Thoracic aorta (tissue), 2 donors: ENCODE measurements around the gene CTNNAL1. TPM values are rescaled to one million over a fixed set of nuclear protein-coding genes. Genes with fewer than 3 reads are reported as not detected.
A peak's percentile ranks its signal among the peaks of the same experiment; 100 is the strongest.

Experiments
- ATAC-seq: fragments of 150-250 bp; one replicate; pipeline ENCODE4 v1.8.0; 2017; ENCODE audit warnings: low read depth; ENCODE audit not compliant: insufficient number of reproducible peaks, low FRiP score
- DNase-seq: peaks from one replicate; pipeline ENCODE4 v3.0.0-alpha.2; 2020; ENCODE audit warnings: low spot score
- H3K27ac ChIP-seq, 2 donors: fragments of 200-600 bp; sonication (generic); 1 replicate in 1 of 2; 2 replicates in 1 of 2; pipeline ENCODE4 v1.5.1; 2016; ENCODE audit warnings: mild to moderate bottlenecking in 2 of 2, moderate library complexity in 2 of 2
- H3K27me3 ChIP-seq: fragments of 200-600 bp; sonication (generic); replicated peaks from 2 replicates; pipeline ENCODE4 v1.6.0; 2016; ENCODE audit warnings: mild to moderate bottlenecking; ENCODE audit not compliant: insufficient read depth
- H3K36me3 ChIP-seq: fragments of 200-600 bp; sonication (generic); one replicate; pipeline ENCODE4 v1.5.1; 2016
- H3K4me1 ChIP-seq, 2 donors: fragments of 200-600 bp; sonication (generic); 1 replicate in 1 of 2; 2 replicates in 1 of 2; pipeline versions ENCODE4 v1.5.1 to v1.6.0; 2016; ENCODE audit warnings: low read depth in 2 of 2, mild to moderate bottlenecking in 1 of 2; ENCODE audit not compliant: control insufficient read depth in 1 of 2
- H3K4me3 ChIP-seq: fragments of 200-600 bp; sonication (generic); 2 replicates; pipeline ENCODE4 v1.5.1; 2016; ENCODE audit warnings: mild to moderate bottlenecking
- H3K9me3 ChIP-seq: fragments of 200-600 bp; sonication (generic); 2 replicates; pipeline ENCODE4 v1.5.1; 2016
- CTCF ChIP-seq: fragments of 200-600 bp; sonication (generic); IDR thresholded peaks from one replicate; pipeline ENCODE4 v1.5.1; 2019; ENCODE audit warnings: antibody characterized with exemption
- total RNA-seq, 2 donors: library from RNA; depleted of rRNA; stranded (reverse); fragments of >200 nt; gene quantifications; one replicate each; pipeline versions ENCODE4 v1.1.0 to v1.2.3, GENCODE V29; 2016

Gene CTNNAL1
- total RNA-seq, 2 donors from 2014 or later = 41.8 to 45.0 TPM

- no peaks in the 10 kb centered on the region for H3K9me3 ChIP-seq
- H3K4me1 ChIP-seq = no peaks in the 10 kb centered on the region
- H3K27ac ChIP-seq = peak overlapping the region; percentile 25 to 83
- H3K4me3 ChIP-seq = peak overlapping the region; percentile 27
- no peaks in the 10 kb centered on the region for H3K36me3 ChIP-seq
- no peaks in the 10 kb centered on the region for H3K27me3 ChIP-seq
- DNase-seq = no peak
- peak; percentile 71 for ATAC-seq
- peak; percentile 56 for TF ChIP-seq CTCF
Observed at GRCh38 chr9:108953983-108954574, 59.2 kb downstream of the CTNNAL1 start.

GRCh38 chr9:108951578-108951977 is 61.7 kb downstream of the CTNNAL1 start:
- ATAC-seq (no peak), DNase-seq (no peak)
- H3K4me1 ChIP-seq = no peaks in the 10 kb centered on the region
- H3K27me3 ChIP-seq = no peaks in the 10 kb centered on the region
- H3K4me3 ChIP-seq = no peak overlapping the region
- H3K27ac ChIP-seq = no peak overlapping the region
- TF ChIP-seq CTCF = no peak
- H3K9me3 ChIP-seq = no peaks in the 10 kb centered on the region
- H3K36me3 ChIP-seq = no peaks in the 10 kb centered on the region

DNA sequence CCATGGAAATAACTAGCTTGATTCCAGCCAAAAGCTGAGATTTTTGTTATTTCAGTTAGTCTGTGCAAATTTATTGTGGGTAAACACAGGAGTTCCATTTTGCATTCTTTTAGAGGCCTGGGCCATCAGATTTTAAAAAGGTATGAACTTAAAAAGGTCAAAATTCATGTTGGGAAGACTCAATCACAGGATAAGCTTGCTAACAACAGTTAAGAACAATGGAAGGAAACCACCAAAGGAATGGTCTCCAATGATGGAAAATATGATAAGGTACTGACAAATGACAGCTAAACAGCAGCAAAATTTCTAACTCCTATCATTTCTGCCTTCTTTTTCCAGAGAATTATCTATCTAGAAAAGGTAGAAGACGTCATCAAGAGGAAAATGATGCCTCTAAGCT is 63.1 kb downstream of the CTNNAL1 start:
- TF ChIP-seq CTCF = no peak
- H3K36me3 ChIP-seq = no peaks in the 10 kb centered on the region
- DNase-seq (no peak), ATAC-seq (no peak)
- H3K27me3 ChIP-seq = no peaks in the 10 kb centered on the region
- H3K4me3 ChIP-seq = no peak overlapping the region
- H3K9me3 ChIP-seq = no peaks in the 10 kb centered on the region
- H3K4me1 ChIP-seq = no peaks in the 10 kb centered on the region
- H3K27ac ChIP-seq = no peak overlapping the region

- Histone ChIP-seq H3K27ac (no peak overlapping the region), H3K4me3 (no peak overlapping the region), H3K4me1 (peaks cover 4 to 5% of the 10 kb centered on the region in 2 donors), H3K36me3 (peaks cover 20% of the 10 kb centered on the region), H3K9me3 (no peaks in the 10 kb centered on the region), H3K27me3 (no peaks in the 10 kb centered on the region)
- DNase-seq = no peak
- no peak for TF ChIP-seq CTCF
- ATAC-seq = no peak
Observed at GRCh38 chr9:108939975-108940374, 73.3 kb downstream of the CTNNAL1 start.

DNA sequence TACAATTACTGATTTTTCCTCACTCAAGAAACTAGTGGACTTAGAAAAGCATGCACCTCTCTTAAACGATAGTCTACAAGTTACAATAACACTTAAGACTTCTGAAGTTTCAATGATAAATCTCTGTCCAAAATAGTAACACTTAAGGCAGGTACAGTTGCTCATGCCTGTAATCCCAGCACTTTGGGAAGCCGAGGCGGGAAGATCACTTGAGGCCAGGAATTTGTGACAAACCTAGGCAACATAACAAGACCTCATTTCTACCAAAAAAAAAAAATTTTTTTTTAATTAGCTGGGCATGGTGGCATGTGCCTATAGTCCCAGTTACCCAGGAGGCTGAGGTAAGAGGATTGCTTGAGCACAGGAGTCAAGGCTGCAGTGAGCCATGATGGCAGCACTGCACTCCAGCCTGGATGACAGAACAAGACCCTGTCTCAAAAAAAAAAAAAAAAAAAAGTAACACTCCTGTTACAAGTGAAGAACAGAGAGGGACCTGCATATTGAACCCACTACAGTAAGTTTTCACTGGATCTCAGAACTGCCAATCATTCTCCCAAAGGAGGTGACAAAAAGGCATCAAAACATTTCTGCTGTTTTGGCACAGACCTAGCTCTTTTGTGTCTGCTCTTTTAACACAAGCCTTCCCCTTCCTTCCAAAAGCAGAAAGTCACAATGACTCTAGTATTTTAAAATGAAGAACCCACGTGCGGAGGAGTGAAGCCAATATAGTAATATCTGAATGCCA is 75.6 kb downstream of the CTNNAL1 start:
- no peak for TF ChIP-seq CTCF
- Histone ChIP-seq H3K4me1 (peaks cover 11% of the 10 kb centered on the region in 2 donors), H3K36me3 (peaks cover 14% of the 10 kb centered on the region), H3K27me3 (no peaks in the 10 kb centered on the region), H3K9me3 (no peaks in the 10 kb centered on the region), H3K4me3 (no peak overlapping the region), H3K27ac (no peak overlapping the region)
- ATAC-seq (no peak), DNase-seq (no peak)
